ENCODE data around the gene SPOP.

The SPOP gene

GRCh38 chr17:49632201-49632600 is 45.7 kb downstream of the SPOP start:
- H3K27ac Mint-ChIP-seq, result no peak overlapping the region
- no peaks in the 10 kb centered on the region for H3K36me3 Mint-ChIP-seq (ENCODE audit: low read depth)
- no peaks in the 10 kb centered on the region for H3K9me3 Mint-ChIP-seq
- peaks cover 25% of the 10 kb centered on the region for H3K4me1 Mint-ChIP-seq
- no peaks in the 10 kb centered on the region for H3K27me3 Mint-ChIP-seq (ENCODE audit: low read depth)
- no peak for TF ChIP-seq CTCF (IDR thresholded peaks at IDR 0.05; ENCODE audit: unreplicated experiment in 3 of 3)
- no peak overlapping the region for H3K4me3 Mint-ChIP-seq

- no peak for TF ChIP-seq CTCF (IDR thresholded peaks at IDR 0.05; ENCODE audit: unreplicated experiment in 3 of 3)
- H3K36me3 Mint-ChIP-seq (ENCODE audit: low read depth), result no peaks in the 10 kb centered on the region
- no peaks in the 10 kb centered on the region for H3K9me3 Mint-ChIP-seq
- no peaks in the 10 kb centered on the region for H3K27me3 Mint-ChIP-seq (ENCODE audit: low read depth)
- H3K27ac Mint-ChIP-seq, result no peak overlapping the region
- H3K4me3 Mint-ChIP-seq, result no peak overlapping the region
- H3K4me1 Mint-ChIP-seq, result peaks cover 25% of the 10 kb centered on the region
Observed at GRCh38 chr17:49631496-49631895, 46.4 kb downstream of the SPOP start.

GRCh38 chr17:49630113-49630900 is 47.6 kb downstream of the SPOP start:
- H3K27ac Mint-ChIP-seq, result no peak overlapping the region
- H3K9me3 Mint-ChIP-seq, result no peaks in the 10 kb centered on the region
- no peaks in the 10 kb centered on the region for H3K27me3 Mint-ChIP-seq (ENCODE audit: low read depth)
- TF ChIP-seq CTCF (IDR thresholded peaks at IDR 0.05; ENCODE audit: unreplicated experiment in 3 of 3), result no peak
- peaks cover 25% of the 10 kb centered on the region for H3K4me1 Mint-ChIP-seq
- H3K36me3 Mint-ChIP-seq (ENCODE audit: low read depth), result peaks cover 4% of the 10 kb centered on the region
- no peak overlapping the region for H3K4me3 Mint-ChIP-seq

- Mint-ChIP-seq H3K27me3 (ENCODE audit: low read depth) (no peaks in the 10 kb centered on the region), H3K4me3 (no peak overlapping the region), H3K36me3 (ENCODE audit: low read depth) (peaks cover 4% of the 10 kb centered on the region), H3K27ac (no peak overlapping the region), H3K4me1 (peaks cover 17% of the 10 kb centered on the region), H3K9me3 (no peaks in the 10 kb centered on the region)
- no peak for TF ChIP-seq CTCF (IDR thresholded peaks at IDR 0.05; ENCODE audit: unreplicated experiment in 3 of 3)
Observed at GRCh38 chr17:49629447-49629846, 48.5 kb downstream of the SPOP start.

GRCh38 chr17:49624896-49625295 is 53.0 kb downstream of the SPOP start:
- Mint-ChIP-seq H3K27ac (no peak overlapping the region), H3K4me3 (no peak overlapping the region), H3K36me3 (ENCODE audit: low read depth) (peaks cover 31% of the 10 kb centered on the region)

More at GRCh38 chr17:49624896-49625295, 53.0 kb downstream of the SPOP start:
- no peak for TF ChIP-seq CTCF (IDR thresholded peaks at IDR 0.05; ENCODE audit: unreplicated experiment in 3 of 3)
- no peaks in the 10 kb centered on the region for H3K9me3 Mint-ChIP-seq
- H3K4me1 Mint-ChIP-seq, result no peaks in the 10 kb centered on the region
- H3K27me3 Mint-ChIP-seq (ENCODE audit: low read depth), result no peaks in the 10 kb centered on the region

Data from nephron (organoid).